Heart right ventricle (tissue), 16 donors: ENCODE data around the gene IKZF1. TPM values are rescaled to one million over a fixed set of nuclear protein-coding genes. Genes with fewer than 3 reads are reported as not detected.

Source experiments
- ATAC-seq, 8 donors: fragments of 200-7000 bp; cut with Tn5 transposase; one replicate each; pipeline ENCODE4 v1.9.1; 2020; ENCODE audit warnings: mild to moderate bottlenecking in 8 of 8, moderate library complexity in 8 of 8, moderate number of reproducible peaks in 1 of 8
- DNase-seq, 2 donors: peaks; one replicate each; pipeline ENCODE4 v3.0.0-alpha.2; 2020
- H3K27ac ChIP-seq, 10 donors: fragments of 200-600 bp; sonication (generic) in 2 of 10; one replicate each; pipeline versions ENCODE4 v1.5.0 to v1.8.0; 2020 to 2022; ENCODE audit warnings: mild to moderate bottlenecking in 3 of 10
- H3K27me3 ChIP-seq, 7 donors: fragments of 200-600 bp; one replicate each; pipeline ENCODE4 v1.8.0; 2021 to 2022; ENCODE audit warnings: mild to moderate bottlenecking in 2 of 7
- H3K36me3 ChIP-seq, 9 donors: fragments of 200-600 bp; sonication (generic) in 1 of 9; one replicate each; pipeline versions ENCODE4 v1.5.0 to v1.8.0; 2020 to 2022; ENCODE audit warnings: mild to moderate bottlenecking in 2 of 9
- H3K4me1 ChIP-seq, 9 donors: fragments of 200-600 bp; sonication (generic) in 1 of 9; one replicate each; pipeline versions ENCODE4 v1.5.0 to v1.8.0; 2020 to 2022; ENCODE audit warnings: mild to moderate bottlenecking in 4 of 9
- H3K4me3 ChIP-seq, 10 donors: fragments of 200-600 bp; sonication (generic) in 2 of 10; one replicate each; pipeline versions ENCODE4 v1.5.0 to v1.8.0; 2020 to 2022; ENCODE audit warnings: mild to moderate bottlenecking in 7 of 10, moderate library complexity in 2 of 10
- H3K9me3 ChIP-seq, 11 donors: fragments of 200-600 bp in 10 of 11; sonication (generic) in 2 of 11; one replicate each; pipeline versions ENCODE4 v1.5.0 to v1.8.0; 2013 to 2022; ENCODE audit warnings: mild to moderate bottlenecking in 2 of 11, control low read depth in 1 of 11, moderate library complexity in 1 of 11
- CTCF ChIP-seq, 9 donors: fragments of 200-600 bp; sonication (generic) in 2 of 9; IDR thresholded peaks; one replicate each; pipeline versions ENCODE4 v1.5.0 to v1.8.0; 2021 to 2022; ENCODE audit warnings: antibody characterized with exemption in 9 of 9, mild to moderate bottlenecking in 5 of 9, moderate library complexity in 1 of 9
- WGBS, 2 donors: extraction: QIAGEN DNeasy Blood & Tissue Kit; methylation state at CpG; one replicate each; pipeline ENCODE4 v1.1.7; 2013; ENCODE audit warnings: inconsistent platforms in 1 of 2; 5-methylcytosine and 5-hydroxymethylcytosine counted together
- intact Hi-C, 10 donors: fragments of 100-400 bp; cut with DNase I; formaldehyde crosslinking; loops; one replicate each; pipeline versions ENCODE4 v1.11.1 to v1.14.2; 2022
- polyA plus RNA-seq, 2 donors: library from polyadenylated mRNA; stranded (reverse); fragments of 200-250 nt; gene quantifications; one replicate each; pipeline ENCODE4 v1.2.3, GENCODE V29; 2013
- total RNA-seq, 10 donors: library from RNA; stranded (reverse); fragmentation: NEBNext Ultra II Directional in 3 of 10; extraction: Animal tissue kit (Norgen Biotek cat#: 25700) in 3 of 10; gene quantifications; one replicate each; pipeline versions ENCODE4 v1.2.1 to v1.2.4, GENCODE V29; 2021 to 2023
- donor health status: Arrhythmogenic right ventricular cardiomyopathy.
- donor health status: ischemic (EF 13 %, LVEDD 7.1; RV severe dilation, severe dysfunction).
- donor health status: healthy with polysubstance abuse.
- donor health status: DM: no; HTN: yes; CAD: no.
- donor health status: DM: no; HTN: no; CAD: no.
- donor health status: ischemic (EF 25% LVEDD 6.9; RV normal size, moderate dysfunction).
- donor health status: ischemic (EF 25% LVEDD 5.7; RV mildly dilated, moderate dysfunction).
- donor health status: healthy.
- donor health status: DM: yes; HTN: yes; CAD: no.
- donor health status: Ischemic cardiomyopathy.
- donor health status: ischemic (EF 35%, LVEDD 5.7; RV mildly dilated, moderate dysfunction).
- donor health status: nonischemic (EF 11% LVEDD 7.7; RV severe dilation, severe dysfunction).
- donor health status: DM: yes; HTN: yes; CAD: no.
- donor health status: PGD.
- donor health status: ischemic (EF 29% LVEDD 5.4; RV normal size, mild dysfunction).
- donor health status: nonischemic (EF 23%, LVEDD 6.1; RV moderate dilation, normal function).

Gene IKZF1
- total and polyA plus RNA-seq, 12 donors, result 0.46 to 20.2 (median 1.7) TPM

DNA sequence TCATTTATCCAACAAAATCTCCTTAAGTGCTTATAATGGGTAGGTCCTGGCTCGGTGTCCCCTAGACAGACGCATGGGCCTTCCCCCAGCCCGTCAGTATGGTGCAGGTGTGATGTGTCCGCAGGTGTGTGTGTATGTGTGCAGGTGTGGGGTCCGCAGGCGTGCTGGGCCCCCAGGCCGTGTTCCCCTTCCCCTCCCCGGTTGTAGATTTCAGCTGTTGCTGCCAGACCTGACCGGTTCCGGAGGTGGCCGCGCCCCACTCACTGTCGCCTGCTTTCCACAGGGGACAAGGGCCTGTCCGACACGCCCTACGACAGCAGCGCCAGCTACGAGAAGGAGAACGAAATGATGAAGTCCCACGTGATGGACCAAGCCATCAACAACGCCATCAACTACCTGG is 95.1 kb downstream of the IKZF1 start:
- ATAC-seq, result no peak
- Histone ChIP-seq H3K27me3 (peaks cover 0 to 71% (median 55%) of the 10 kb centered on the region in 7 donors), H3K9me3 (no peaks in the 10 kb centered on the region), H3K4me1 (peaks cover 0 to 18% (median 0%) of the 10 kb centered on the region in 9 donors), H3K36me3 (peaks cover 0 to 57% (median 0%) of the 10 kb centered on the region in 9 donors), H3K4me3 (no peak overlapping the region), H3K27ac (no peak overlapping the region)
- intact Hi-C loops, result no loop called here
- no peak for TF ChIP-seq CTCF (IDR thresholded peaks at IDR 0.05)
- 55 to 58% methylated on average over 21 of the region's 21 CpGs for WGBS, 2 donors
- no peak for DNase-seq

- DNase-seq (no peak), ATAC-seq (no peak)
- Histone ChIP-seq H3K36me3 (peaks cover 0 to 52% (median 0%) of the 10 kb centered on the region in 9 donors), H3K9me3 (no peaks in the 10 kb centered on the region), H3K27me3 (peaks cover 0 to 74% (median 55%) of the 10 kb centered on the region in 7 donors), H3K4me1 (peaks cover 0 to 19% (median 0%) of the 10 kb centered on the region in 9 donors), H3K27ac (no peak overlapping the region), H3K4me3 (no peak overlapping the region)
- intact Hi-C loops, result no loop called here
- TF ChIP-seq CTCF (IDR thresholded peaks at IDR 0.05), result no peak
- 20 to 21% methylated on average over 41 of the region's 41 CpGs for WGBS, 2 donors
These were observed 95.6 kb downstream of the IKZF1 start for GRCh38 chr7:50400114-50400513.

GRCh38 chr7:50404392-50404791 is 99.9 kb downstream of the IKZF1 start:
- WGBS, 2 donors, result 71 to 76% methylated on average over 7 of the region's 7 CpGs
- TF ChIP-seq CTCF (IDR thresholded peaks at IDR 0.05), result no peak
- H3K27me3 ChIP-seq, result peaks cover 0 to 81% (median 71%) of the 10 kb centered on the region in 7 donors
- no peak for ATAC-seq
- intact Hi-C loops, result no loop called here
- no peak for DNase-seq
- peaks cover 0 to 38% (median 0%) of the 10 kb centered on the region in 9 donors for H3K36me3 ChIP-seq
- H3K4me1 ChIP-seq, result peaks cover 0 to 15% (median 0%) of the 10 kb centered on the region in 9 donors
- H3K9me3 ChIP-seq, result no peaks in the 10 kb centered on the region
- no peak overlapping the region for H3K4me3 ChIP-seq
- H3K27ac ChIP-seq, result no peak overlapping the region

DNA sequence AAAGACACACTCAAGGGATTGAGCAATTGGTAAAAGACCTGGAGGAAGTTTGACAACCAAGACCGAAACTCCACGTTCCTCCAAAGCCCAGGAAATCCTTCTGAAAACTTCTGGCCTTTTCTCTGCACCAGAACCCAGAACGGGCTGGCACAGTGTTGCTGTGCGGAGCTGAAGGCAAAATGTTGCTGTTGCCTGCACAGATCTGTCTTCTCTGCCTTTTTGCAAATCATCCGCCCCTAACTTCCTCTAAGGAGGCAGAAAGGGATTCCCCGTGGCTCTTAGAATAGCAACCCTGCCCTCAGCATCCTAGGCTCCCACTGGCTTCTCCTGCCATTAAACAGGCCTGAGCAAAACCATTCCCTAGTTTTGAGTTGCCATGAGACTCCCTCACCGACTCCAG is 100.7 kb downstream of the IKZF1 start:
- Histone ChIP-seq H3K27me3 (peaks cover 0 to 73% (median 63%) of the 10 kb centered on the region in 7 donors), H3K36me3 (peaks cover 0 to 31% (median 0%) of the 10 kb centered on the region in 9 donors), H3K4me1 (peaks cover 0 to 22% (median 0%) of the 10 kb centered on the region in 9 donors), H3K27ac (no peak overlapping the region), H3K4me3 (no peak overlapping the region), H3K9me3 (no peaks in the 10 kb centered on the region)
- intact Hi-C loops, result no loop called here
- 81 to 89% methylated on average over 7 of the region's 7 CpGs for WGBS, 2 donors
- DNase-seq, result no peak
- ATAC-seq, result no peak
- TF ChIP-seq CTCF (IDR thresholded peaks at IDR 0.05), result no peak
